Frontal cortex (tissue), 4 donors: ENCODE results near the gene CLMN. TPM values are rescaled to one million over a fixed set of nuclear protein-coding genes. Genes with fewer than 3 reads are reported as not detected.
"Not testable (repeated sequence)": the region's sequence is repeated elsewhere in the genome, so short reads cannot be mapped to it uniquely, and the experiment has no call there.

Source experiments
- DNase-seq, 2 donors: peaks; one replicate each; pipeline ENCODE4 v3.0.0; 2012; ENCODE audit warnings: low spot score in 2 of 2
- FAIRE-seq: peaks from 2 replicates; lab custom pipeline; 2012; peaks lifted over from hg19 to GRCh38; lab: Jason Lieb, UNC
- total RNA-seq: library from RNA; depleted of rRNA; stranded (reverse); fragments of >200 nt; gene quantifications from one replicate; pipeline ENCODE4 v1.2.3, GENCODE V29; 2014
- donor health status: control.
- donor health status: control.
- donor health status: control.

The CLMN gene
- total RNA-seq, 1 donor from 2014 or later: 0.82 TPM

DNA sequence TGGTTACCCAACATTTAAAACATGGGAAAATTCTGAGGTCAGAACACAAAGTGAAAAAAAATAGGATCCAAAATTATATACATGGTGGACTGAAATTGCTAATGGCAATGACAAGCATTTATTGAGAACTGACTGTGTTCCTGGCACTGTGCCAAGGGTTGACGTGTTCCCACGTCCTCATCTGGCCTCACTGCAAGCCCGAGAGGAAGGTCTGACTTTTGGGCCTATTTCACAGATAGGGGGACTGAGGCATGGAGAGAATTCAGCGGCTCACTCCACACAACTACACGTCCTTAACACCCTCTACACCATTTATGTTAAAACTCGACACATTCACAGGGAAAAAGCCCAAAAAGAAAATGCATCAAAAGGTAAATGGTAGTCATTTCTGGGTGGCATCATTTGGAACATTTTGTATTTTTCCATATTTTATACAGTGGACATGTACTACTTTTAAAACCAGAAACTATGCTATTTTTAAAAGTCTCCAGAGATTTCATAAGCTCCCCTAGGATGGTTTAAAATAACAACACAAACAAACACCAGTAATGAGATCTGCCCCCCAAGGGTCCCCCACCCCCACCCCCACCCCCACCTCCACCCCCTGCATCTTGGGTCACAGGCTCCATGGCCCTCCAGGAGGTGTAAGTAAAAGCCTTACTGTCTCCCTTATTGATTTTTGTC, 27.7 kb downstream of the CLMN start:
- no peak for FAIRE-seq
- peak in 1 of 2 donors; percentile 68 for DNase-seq

GRCh38 chr14:95290871-95291431, 28.8 kb downstream of the CLMN start:
- no peak for FAIRE-seq
- no peak for DNase-seq

GRCh38 chr14:95290021-95290420, 29.7 kb downstream of the CLMN start:
- no peak for DNase-seq
- FAIRE-seq: no peak

DNA sequence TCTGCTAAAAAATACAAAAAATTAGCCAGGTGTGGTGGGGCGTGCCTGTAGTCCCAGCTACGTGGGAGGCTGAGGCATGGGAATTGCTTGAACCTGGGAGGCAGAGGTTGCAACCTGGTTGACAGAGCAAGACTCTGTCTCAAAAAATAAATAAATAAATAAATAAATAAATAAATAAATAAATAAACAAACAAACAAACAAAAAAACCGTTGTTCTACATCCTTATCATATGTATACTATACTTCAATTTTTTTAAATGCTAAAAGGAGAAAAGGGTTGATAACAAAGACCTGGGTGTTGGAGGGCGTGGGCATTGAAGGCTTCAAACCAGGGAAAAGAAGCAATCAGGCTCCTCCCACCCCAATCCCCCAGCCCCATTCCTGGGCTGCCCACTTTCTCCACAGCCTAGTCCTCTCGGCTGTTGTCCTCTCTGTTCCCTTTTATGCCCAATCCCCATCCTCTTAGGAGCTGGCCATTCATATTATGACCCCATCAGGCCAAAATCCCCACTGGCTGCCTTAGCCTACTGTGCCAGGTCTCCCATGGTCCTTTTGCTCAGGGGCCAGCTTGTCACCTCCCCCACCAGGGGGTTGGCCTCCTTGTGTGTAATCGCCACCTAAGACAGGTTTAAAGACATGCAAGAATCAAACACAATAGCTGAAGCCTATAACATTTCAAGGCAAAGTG, 30.2 kb downstream of the CLMN start:
- DNase-seq: no peak
- no peak for FAIRE-seq

DNA sequence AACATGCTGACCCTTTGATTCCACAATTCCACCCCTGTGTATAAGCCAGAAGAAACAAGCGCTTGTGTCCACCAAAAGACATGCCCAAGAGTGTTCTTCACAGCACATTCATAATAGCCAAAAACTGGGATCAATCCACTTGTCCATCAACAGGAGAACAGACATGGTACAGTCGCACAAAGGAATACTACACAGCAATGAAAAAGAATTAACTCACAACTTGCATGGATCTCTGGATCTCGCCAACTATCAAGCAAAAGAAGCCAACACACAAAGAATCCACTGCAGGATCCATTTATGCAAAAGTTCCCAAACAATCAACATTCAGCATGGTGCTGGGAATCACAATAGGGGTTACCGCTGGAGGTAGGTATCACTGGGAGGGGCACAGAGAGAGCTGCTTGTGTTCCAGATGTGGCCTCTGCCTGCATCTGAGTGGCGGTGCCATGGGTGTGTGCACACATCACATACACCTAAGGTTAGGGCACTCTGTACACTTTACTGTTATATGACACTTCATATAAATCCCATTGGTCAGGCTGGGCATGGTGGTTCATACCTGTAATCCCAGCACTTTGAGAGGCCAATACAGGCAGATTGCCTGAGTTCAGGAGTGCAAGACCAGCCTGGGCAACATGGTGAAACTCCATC, 30.9 kb downstream of the CLMN start:
- FAIRE-seq (no peak), DNase-seq (no peak)

DNA sequence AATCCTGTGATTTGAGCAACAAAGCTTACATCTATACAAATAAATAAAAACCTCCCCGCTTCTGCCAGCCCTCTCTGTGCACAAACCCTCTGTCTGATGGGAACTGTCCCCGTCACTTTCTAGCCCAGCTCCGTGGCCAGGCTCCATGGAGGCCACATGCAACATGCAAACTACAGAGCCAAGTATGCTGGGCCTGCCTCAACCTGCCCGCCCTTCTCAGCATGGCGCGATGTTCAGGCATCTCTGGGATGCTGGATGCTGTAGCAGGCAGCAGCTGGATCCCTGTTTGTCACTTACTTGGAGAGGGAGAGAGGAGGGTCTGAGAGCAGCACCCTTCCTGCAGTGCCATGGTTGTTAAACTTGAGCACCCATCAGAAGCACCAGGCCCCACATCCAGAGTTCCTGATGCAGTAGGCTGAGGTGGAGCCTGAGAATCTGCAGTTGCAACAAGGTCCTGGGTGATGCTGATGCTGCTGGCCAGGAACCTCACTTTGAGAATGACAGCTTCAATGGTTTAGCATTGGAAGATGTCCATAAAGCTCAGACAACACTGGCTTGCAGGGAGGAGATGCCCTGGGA, 32.4 kb downstream of the CLMN start:
- FAIRE-seq (no peak), DNase-seq (no peak)

DNA sequence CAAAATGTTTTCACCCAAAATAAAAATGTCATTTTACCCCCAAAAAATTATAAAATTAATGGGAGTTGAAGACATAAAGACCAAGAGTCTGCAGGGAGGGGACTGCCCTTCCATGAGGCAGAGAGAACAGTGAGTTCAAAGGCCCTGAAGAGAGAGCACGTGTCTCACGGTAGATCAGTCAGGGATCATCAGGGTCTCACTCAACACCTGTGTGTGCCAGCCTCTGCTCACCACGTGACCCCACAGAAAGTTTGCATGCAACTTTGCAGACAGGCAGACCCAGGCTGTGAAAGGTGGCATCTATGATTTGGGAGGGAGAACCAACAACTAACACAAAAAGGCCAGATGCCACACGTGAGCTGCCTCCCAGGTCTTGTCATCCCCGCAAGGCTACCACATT, 33.1 kb downstream of the CLMN start:
- DNase-seq (no peak), FAIRE-seq (no peak)

DNA sequence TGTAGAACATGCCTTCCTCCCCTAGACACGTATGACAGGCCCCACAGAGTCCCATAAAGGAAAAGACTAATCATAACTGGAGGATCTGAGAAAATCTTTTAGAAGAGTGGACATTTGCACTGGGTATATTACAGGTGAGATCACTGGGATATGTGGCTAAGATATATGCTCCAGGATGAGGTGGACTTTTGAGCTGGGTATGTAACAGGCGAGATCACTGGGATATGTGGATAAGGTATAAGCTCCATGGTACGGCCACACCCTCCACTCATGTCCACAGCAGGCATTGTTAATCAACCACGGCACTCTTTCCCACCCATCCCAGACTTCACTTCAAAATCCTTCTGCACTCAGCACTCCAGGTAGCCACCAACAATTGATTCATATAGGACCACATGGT, 34.1 kb downstream of the CLMN start:
- DNase-seq (no peak), FAIRE-seq (no peak)

GRCh38 chr14:95283802-95284201, 35.9 kb downstream of the CLMN start:
- not testable (repeated sequence) for FAIRE-seq, DNase-seq

DNA sequence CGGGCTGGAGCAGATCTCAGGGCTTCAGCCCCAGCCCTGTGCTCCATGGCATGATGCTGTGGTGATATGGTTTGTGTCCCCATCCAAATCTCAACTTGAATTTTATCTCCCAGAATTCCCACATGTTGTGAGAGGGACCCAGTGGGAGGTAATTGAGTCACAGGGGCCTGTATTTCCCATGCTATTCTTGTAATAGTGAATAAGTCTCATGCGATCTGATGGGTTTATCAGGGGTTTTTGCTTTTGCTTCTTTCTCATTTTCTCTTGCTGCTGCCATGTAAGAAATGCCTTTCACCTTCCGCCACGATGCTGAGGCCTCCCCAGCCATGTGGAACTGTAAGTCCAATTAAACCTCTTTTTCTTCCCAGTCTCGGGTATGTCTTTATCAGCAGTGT, 36.7 kb downstream of the CLMN start:
- not testable (repeated sequence) for FAIRE-seq, DNase-seq

- DNase-seq: no peak
- no peak for FAIRE-seq
These were observed 37.2 kb downstream of the CLMN start for GRCh38 chr14:95282354-95282985.

- DNase-seq: no peak
- FAIRE-seq: no peak
These were observed 38.0 kb downstream of the CLMN start for GRCh38 chr14:95281560-95282176.

GRCh38 chr14:95275494-95275893, 44.2 kb downstream of the CLMN start:
- FAIRE-seq (no peak), DNase-seq (no peak)

GRCh38 chr14:95274874-95275273, 44.8 kb downstream of the CLMN start:
- DNase-seq: no peak

GRCh38 chr14:95274279-95274678, 45.4 kb downstream of the CLMN start:
- FAIRE-seq: no peak
- no peak for DNase-seq

More at GRCh38 chr14:95274874-95275273, 44.8 kb downstream of the CLMN start:
- no peak for FAIRE-seq

DNA sequence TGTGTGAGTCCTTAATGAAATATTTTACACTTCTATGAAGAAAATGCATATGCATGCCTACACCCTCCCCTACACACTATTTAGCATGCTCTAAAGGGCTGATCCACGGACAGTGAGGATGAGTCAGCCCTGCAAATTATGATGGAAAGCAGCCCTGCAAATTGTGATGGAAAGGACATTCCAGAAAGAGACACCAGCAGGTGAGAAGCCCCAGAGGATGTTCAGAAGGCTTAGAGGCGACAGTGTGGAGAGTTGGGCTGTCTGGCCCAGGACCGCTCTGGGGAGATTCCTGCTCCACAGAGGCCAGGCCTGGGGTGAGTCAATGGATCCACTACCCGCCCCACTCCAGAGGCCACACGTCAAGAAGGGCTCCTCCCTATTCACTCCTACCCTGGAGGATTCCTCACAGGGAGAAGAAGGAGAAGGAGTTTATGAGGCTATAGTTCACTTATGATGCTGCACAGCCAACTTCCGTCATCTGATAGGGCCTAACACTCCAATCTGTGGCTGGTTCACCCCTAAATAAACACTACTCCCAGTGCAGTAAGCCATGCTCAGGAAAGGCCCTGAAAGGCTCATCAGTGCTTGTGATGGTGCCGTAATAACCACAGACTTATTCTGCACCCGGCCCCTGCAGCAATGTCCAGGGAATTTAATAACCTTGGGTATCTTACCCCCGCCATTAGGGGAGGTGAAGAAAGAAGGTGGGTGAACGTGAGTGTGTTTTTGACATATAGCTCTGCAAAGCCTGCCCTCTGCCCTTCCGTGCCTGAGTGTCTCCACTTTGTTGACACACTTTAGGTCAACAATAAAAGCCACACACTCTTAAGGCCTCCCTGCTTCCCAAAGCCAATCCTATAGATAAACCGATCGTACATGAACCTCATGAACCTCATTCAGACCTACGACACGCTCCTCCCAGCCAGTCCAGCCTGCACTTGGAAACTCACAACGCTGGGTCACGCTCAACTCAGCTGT, 46.4 kb downstream of the CLMN start:
- no peak for DNase-seq
- FAIRE-seq: no peak

- DNase-seq (no peak), FAIRE-seq (no peak)
These were observed 47.7 kb downstream of the CLMN start for GRCh38 chr14:95272057-95272456.

- FAIRE-seq (no peak), DNase-seq (no peak)
These were observed 49.5 kb downstream of the CLMN start for GRCh38 chr14:95270203-95270602.
